Epidermal melanocyte (primary cell): Measurements from ENCODE around the gene PGBD5.

Source experiments
- DNase-seq: peaks from one replicate; pipeline ENCODE4 v3.0.0; 2011; ENCODE audit warnings: low spot score; ENCODE audit not compliant: insufficient read length

PGBD5 gene

GRCh38 chr1:230265200-230266115 is 160.7 kb downstream of the PGBD5 start:
- DNase-seq, result no peak
